Measurements from ENCODE around the gene ASTN2.

- TF ChIP-seq GATA2 (IDR thresholded peaks at IDR 0.05; ENCODE audit: low read depth, low read length) (no peak), GATA3 (IDR thresholded peaks at IDR 0.05; ENCODE audit: low read depth, low read length) (no peak)
Measured at GRCh38 chr9:116566677-116567488, 848.0 kb downstream of the ASTN2 start.

Measured in SH-SY5Y (cell line).